HG02588 (cell line): ENCODE results near the gene TMEM89.

ENCODE experiments used
- ATAC-seq: cut with Tn5 transposase; IDR thresholded peaks from one replicate; pipeline ENCODE4 v1.9.1; 2021; ENCODE audit warnings: mild to moderate bottlenecking, moderate library complexity; ENCODE audit not compliant: unreplicated experiment

Gene TMEM89

GRCh38 chr3:48642605-48643004, 21.0 kb upstream of the TMEM89 start:
- ATAC-seq = no peak

- no peak for ATAC-seq
Measured at GRCh38 chr3:48641396-48641795, 19.8 kb upstream of the TMEM89 start.

GRCh38 chr3:48639944-48640606, 18.5 kb upstream of the TMEM89 start:
- ATAC-seq = no peak

GRCh38 chr3:48637305-48637704, 15.7 kb upstream of the TMEM89 start:
- ATAC-seq = no peak

- ATAC-seq = no peak
Measured at GRCh38 chr3:48636149-48636655, 14.6 kb upstream of the TMEM89 start.

GRCh38 chr3:48635222-48636021, 13.9 kb upstream of the TMEM89 start, which contains the start of gene SLC26A6:
SLC26A6 (minus strand) TSS chr3:48635461; CDS start chr3:48635393, 68 bp downstream.
- ATAC-seq = peak; percentile 91

GRCh38 chr3:48634661-48635221, 13.2 kb upstream of the TMEM89 start:
- ATAC-seq = peak; percentile 20

- ATAC-seq = no peak
Measured at GRCh38 chr3:48633743-48634142, 12.2 kb upstream of the TMEM89 start.

GRCh38 chr3:48633256-48633655, 11.7 kb upstream of the TMEM89 start:
- no peak for ATAC-seq

- ATAC-seq = no peak
Measured at GRCh38 chr3:48631516-48632448, 10.2 kb upstream of the TMEM89 start.

GRCh38 chr3:48630833-48631232, 9.3 kb upstream of the TMEM89 start:
- no peak for ATAC-seq

GRCh38 chr3:48630407-48630806, 8.8 kb upstream of the TMEM89 start:
- no peak for ATAC-seq

GRCh38 chr3:48629894-48630293, 8.3 kb upstream of the TMEM89 start:
- ATAC-seq = no peak

GRCh38 chr3:48628277-48629017, 6.9 kb upstream of the TMEM89 start:
- ATAC-seq = no peak

- no peak for ATAC-seq
Measured at GRCh38 chr3:48625600-48625999, 4.0 kb upstream of the TMEM89 start.

GRCh38 chr3:48624767-48625166, 3.2 kb upstream of the TMEM89 start:
- ATAC-seq = no peak

GRCh38 chr3:48623851-48624547, 2.4 kb upstream of the TMEM89 start:
- ATAC-seq = no peak

- ATAC-seq = no peak
Measured at GRCh38 chr3:48619541-48620524, 1.7 kb downstream of the TMEM89 start.
